ACC112 (cell line): ENCODE data around the gene RPL4.
A peak's percentile ranks its signal among the peaks of the same experiment; 100 is the strongest.

Source experiments
- H2AFZ ChIP-seq: fragments of 200-600 bp; sonication (generic); one replicate; pipeline ENCODE4 v1.6.0; 2017; ENCODE audit warnings: antibody characterized with exemption, low read length; ENCODE audit not compliant: unreplicated experiment
- H3K27ac ChIP-seq: fragments of 200-600 bp; sonication (generic); 2 replicates; pipeline ENCODE4 v1.5.1; 2014; ENCODE audit warnings: low read depth, mild to moderate bottlenecking, antibody characterized with exemption, low read length, moderate library complexity
- H3K27me3 ChIP-seq: fragments of 200-600 bp; sonication (generic); 2 replicates; pipeline ENCODE4 v1.6.1; 2014; ENCODE audit warnings: mild to moderate bottlenecking, antibody characterized with exemption, low read length, moderate library complexity, mixed read lengths; ENCODE audit not compliant: insufficient read depth
- H3K36me3 ChIP-seq: fragments of 200-600 bp; sonication (generic); 2 replicates; pipeline ENCODE4 v1.6.1; 2016; ENCODE audit warnings: mild to moderate bottlenecking, antibody characterized with exemption, low read length, moderate library complexity, mixed read lengths; ENCODE audit not compliant: insufficient read depth
- H3K4me1 ChIP-seq: fragments of 200-600 bp; sonication (generic); one replicate; pipeline ENCODE4 v1.6.1; 2016; ENCODE audit warnings: low read length, mixed read lengths; ENCODE audit not compliant: insufficient read depth, unreplicated experiment, control insufficient read depth
- H3K4me3 ChIP-seq: fragments of 200-600 bp; sonication (generic); 2 replicates; pipeline ENCODE4 v1.5.1; 2014; ENCODE audit warnings: mild to moderate bottlenecking, low read depth, low read length
- H3K79me2 ChIP-seq: fragments of 200-600 bp; sonication (generic); one replicate; pipeline ENCODE4 v1.6.0; 2016; ENCODE audit warnings: low read length; ENCODE audit not compliant: control insufficient read depth, unreplicated experiment, insufficient read depth

The RPL4 gene

DNA sequence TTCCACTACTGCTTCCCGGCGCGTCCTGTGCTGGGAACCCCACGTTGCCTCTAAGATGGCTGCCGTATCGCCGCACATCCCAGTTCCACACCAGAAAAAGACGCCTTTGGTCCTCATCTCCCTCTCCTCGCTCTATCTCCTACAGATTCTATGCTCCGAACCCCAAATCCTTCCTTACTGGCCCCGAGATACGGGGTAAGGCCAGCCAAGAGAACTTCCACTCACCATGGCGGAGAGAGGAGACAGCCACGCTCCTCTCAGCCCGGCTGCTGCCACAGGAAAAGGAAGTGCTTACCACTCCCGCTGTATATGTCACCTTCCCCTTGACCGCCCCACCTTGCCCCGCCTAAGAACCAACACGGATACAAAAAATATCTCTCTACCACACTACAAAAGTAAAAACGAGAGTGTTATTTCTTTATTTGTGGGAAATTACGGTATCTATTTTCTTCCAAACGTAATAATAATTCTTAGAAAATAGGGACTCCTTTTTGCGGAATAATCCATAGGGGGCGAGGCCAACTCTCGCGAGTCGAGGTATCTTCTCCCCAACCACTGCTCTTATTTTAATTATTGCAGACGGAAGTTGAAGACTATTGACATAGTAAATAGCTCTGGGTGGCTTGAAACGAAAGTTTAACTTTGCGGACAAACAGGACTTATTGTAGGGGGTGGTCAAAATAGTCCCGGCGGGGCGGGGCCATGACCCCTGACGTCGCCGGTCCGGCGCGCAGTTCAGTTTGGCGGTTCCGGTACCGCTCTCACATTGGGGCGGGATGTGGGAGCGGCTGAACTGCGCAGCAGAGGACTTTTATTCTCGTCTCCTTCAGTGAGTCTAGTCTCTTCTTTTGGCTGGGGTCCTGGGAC lies at the start of gene RPL4, which contains the start of gene ZWILCH:
Gene RPL4, minus strand, starts transcription at position 293 of the 867 bp plus-strand sequence. Its CDS starts 65 bp downstream, at position 228.
Gene ZWILCH, plus strand, starts transcription at position 764 of the 867 bp plus-strand sequence. Its CDS starts 13 bp downstream, at position 777.
- H3K4me3 ChIP-seq, result peak within 1 kb of the TSS; percentile 97
- H3K4me1 ChIP-seq, result peaks cover 29% of the 10 kb centered on the region
- H3K36me3 ChIP-seq, result peaks cover 41% of the 10 kb centered on the region
- H3K79me2 ChIP-seq, result peaks cover 86% of the 10 kb centered on the region
- peak within 1 kb of the TSS; percentile 84 for H2AFZ ChIP-seq
- peak within 1 kb of the TSS; percentile 95 for H3K27ac ChIP-seq
- no peaks in the 10 kb centered on the region for H3K27me3 ChIP-seq

DNA sequence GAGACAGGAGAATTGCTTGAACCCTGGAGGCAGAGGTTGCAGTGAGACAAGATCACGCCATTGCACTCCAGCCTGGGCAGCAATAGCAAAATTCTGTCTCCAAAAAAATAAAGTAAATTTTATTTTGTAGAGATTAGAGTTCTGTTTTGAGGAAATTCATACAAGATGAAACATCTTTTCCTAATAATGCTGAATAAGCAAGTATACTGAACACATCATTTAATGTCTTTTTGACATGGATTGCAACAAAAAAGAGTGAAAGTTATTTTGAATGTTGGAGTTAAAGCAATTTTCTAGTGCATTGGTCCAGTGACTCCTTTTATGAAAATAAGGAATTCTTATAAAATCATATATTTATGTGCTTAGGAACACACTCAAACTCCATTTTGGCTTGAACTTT lies 40.6 kb upstream of the RPL4 start:
- no peak overlapping the region for H3K27ac ChIP-seq
- no peak overlapping the region for H3K4me3 ChIP-seq
- peaks cover 18% of the 10 kb centered on the region for H3K36me3 ChIP-seq
- H3K27me3 ChIP-seq, result no peaks in the 10 kb centered on the region
- no peaks in the 10 kb centered on the region for H3K4me1 ChIP-seq
- H3K79me2 ChIP-seq, result no peaks in the 10 kb centered on the region
- H2AFZ ChIP-seq, result no peak overlapping the region

DNA sequence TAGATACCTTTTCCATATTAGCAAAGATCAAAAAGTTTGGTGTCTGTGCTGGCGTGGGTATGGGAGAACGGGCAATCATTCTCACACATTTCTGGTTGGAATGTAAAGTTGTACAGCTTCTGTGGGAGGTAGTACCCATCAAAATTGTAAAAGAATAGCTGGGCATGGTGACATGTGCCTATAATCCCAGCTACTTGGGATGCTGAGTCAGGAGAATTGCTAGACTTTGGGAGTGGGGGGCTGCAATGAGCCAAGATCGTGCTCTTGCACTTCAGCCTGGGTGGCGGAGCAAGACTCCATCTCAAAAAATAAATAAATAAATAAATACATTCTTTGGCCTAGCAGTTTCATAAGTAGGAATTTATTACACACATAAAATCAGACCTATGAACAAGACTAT lies 38.2 kb upstream of the RPL4 start:
- peaks cover 25% of the 10 kb centered on the region for H3K36me3 ChIP-seq

DNA sequence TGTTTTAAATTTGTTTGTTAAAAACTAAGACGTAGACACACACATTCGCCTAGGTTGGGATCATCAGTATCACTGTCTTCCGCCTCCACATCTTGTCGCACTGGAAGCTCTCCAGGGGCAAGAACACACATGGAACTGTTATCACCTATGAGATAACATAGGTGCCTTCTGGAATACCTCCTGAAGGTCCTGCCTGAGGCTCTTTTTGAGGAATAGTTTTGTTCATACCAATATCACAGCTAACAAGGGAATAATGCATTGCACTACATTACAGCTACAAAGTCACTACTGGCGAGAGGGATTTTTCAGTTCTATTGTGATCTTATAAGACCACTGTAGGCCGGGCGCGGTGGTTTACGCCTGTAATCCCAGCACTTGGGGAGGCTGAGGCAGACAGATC lies 30.4 kb upstream of the RPL4 start:
- Histone ChIP-seq H3K4me3 (no peak overlapping the region), H2AFZ (no peak overlapping the region), H3K4me1 (no peaks in the 10 kb centered on the region), H3K79me2 (no peaks in the 10 kb centered on the region), H3K27me3 (no peaks in the 10 kb centered on the region), H3K27ac (no peak overlapping the region), H3K36me3 (peaks cover 29% of the 10 kb centered on the region)

More for the DNA sequence above, 38.2 kb upstream of the RPL4 start:
- Histone ChIP-seq H3K4me1 (no peaks in the 10 kb centered on the region), H2AFZ (no peak overlapping the region), H3K27ac (no peak overlapping the region), H3K27me3 (no peaks in the 10 kb centered on the region), H3K4me3 (no peak overlapping the region), H3K79me2 (no peaks in the 10 kb centered on the region)

DNA sequence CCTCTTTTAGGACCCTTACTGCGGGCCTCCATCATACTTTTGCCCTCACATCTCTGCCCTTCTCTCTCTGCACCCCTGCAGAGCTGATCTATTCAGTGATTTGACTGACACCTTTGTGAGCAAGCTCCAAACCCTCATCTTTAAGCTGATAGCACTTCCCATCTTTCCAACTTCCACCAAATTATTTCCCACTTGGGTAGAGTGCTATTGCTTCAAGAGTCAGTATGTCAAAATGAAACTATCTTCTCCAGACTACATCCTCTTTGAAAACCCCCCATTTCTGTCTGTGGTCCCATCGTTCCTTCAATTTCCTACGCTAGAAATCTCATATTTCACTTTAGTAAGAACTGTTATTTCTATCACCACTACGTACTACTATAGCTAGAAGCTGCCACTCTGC lies 20.2 kb upstream of the RPL4 start:
- Histone ChIP-seq H3K4me1 (peaks cover 3% of the 10 kb centered on the region), H2AFZ (no peak overlapping the region), H3K27me3 (no peaks in the 10 kb centered on the region), H3K4me3 (no peak overlapping the region), H3K79me2 (peaks cover 3% of the 10 kb centered on the region), H3K36me3 (peaks cover 22% of the 10 kb centered on the region), H3K27ac (no peak overlapping the region)

DNA sequence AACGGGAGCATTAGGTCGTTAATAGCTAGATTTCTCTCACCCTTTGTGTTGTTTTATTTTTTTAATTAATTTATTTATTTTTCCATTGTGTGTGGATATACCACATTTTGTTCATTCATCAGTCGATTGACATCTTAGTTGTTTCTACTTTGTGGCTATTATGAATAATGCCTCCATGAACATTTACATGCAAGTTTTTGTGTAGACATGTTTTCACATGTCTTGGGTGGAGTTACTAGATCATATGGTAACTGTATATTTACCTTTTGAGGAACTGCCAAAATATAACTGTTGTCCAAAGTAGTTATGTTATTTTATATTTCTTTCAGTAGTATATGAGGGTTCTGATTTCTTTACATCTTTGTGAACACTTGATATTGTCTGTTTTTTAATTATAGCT lies 19.3 kb upstream of the RPL4 start:
- no peaks in the 10 kb centered on the region for H3K27me3 ChIP-seq
- no peak overlapping the region for H2AFZ ChIP-seq
- peaks cover 16% of the 10 kb centered on the region for H3K36me3 ChIP-seq
- peaks cover 3% of the 10 kb centered on the region for H3K79me2 ChIP-seq
- no peak overlapping the region for H3K27ac ChIP-seq
- H3K4me3 ChIP-seq, result no peak overlapping the region
- no peaks in the 10 kb centered on the region for H3K4me1 ChIP-seq

DNA sequence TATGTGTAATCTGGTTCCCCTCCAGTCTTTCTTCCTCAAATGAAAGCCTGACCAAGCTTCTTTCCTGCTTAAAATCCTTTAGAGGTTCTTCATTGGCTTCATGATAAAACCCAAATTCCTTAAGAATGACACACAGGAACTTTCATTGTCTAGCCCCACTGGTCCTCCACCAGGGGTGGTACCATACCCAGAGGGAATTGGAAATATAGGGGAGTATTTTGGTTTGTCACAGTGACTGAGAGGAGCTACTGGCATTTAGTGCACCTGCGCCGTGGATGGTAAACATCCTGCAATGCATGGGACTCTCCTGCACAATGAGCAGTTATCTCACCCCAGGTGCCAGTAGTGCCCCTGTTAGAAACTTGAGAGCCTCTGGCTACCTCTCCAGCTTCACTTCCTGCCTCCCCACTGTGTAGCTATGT lies 11.3 kb upstream of the RPL4 start:
- Histone ChIP-seq H3K36me3 (peaks cover 27% of the 10 kb centered on the region), H3K27me3 (no peaks in the 10 kb centered on the region), H2AFZ (no peak overlapping the region), H3K79me2 (peaks cover 5% of the 10 kb centered on the region), H3K4me1 (peaks cover 21% of the 10 kb centered on the region), H3K4me3 (no peak overlapping the region), H3K27ac (peak overlapping the region; percentile 51)

DNA sequence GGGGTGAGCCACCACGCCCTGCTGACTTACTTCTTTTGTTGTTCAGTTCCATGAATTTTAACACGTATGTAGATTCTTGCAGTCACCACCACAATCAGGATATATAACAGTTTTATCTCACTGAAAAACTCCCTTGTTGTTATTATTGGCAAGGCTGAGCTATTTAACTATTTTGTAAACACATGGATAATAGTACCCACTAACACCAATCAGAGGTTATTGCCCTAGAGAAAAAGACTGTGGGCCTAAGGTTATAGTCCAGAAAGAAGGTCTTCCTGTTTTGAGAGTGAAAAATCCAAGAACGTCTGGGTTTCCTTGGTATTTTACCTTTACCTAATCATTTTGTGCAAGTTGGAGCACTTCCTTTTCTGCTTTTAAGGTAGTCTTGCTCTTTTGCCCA lies 9.9 kb upstream of the RPL4 start:
- Histone ChIP-seq H3K79me2 (peaks cover 11% of the 10 kb centered on the region), H3K27me3 (no peaks in the 10 kb centered on the region), H3K4me1 (peaks cover 21% of the 10 kb centered on the region), H3K27ac (no peak overlapping the region), H2AFZ (no peak overlapping the region), H3K36me3 (peaks cover 26% of the 10 kb centered on the region), H3K4me3 (no peak overlapping the region)

DNA sequence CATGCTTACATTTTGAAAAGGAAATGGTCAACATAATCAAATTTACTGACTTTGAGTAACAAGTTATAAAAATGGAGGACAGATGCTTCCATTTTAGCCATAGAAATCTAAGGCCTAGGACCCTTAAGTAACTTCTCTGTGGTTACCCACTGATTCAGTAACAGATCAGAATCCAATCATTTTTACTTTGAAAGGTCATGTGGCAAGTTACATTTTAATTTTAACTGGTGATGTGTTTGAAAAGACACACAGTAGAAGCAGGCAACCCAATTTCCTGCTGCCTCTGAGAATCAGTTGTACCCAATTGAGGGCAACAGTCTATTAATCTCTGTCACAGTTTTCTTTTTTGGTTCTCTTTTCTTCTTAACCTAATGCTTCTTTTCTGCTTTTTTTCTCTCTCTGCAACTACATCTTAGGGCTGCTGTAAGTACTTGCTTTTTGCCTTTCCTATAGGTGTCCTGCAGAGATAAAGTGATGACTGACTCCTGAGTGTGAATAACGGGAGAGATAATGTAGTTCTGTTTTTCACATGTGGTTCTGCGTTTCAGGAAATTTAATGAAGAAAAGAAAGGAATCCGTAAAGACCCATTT lies 3.7 kb upstream of the RPL4 start:
- peaks cover 12% of the 10 kb centered on the region for H3K4me1 ChIP-seq
- no peak overlapping the region for H3K4me3 ChIP-seq
- H3K27ac ChIP-seq, result no peak overlapping the region
- H2AFZ ChIP-seq, result no peak overlapping the region
- peaks cover 10% of the 10 kb centered on the region; the same call in 1 of the 2 replicates for H3K36me3 ChIP-seq
- H3K27me3 ChIP-seq, result no peaks in the 10 kb centered on the region
- peaks cover 67% of the 10 kb centered on the region for H3K79me2 ChIP-seq

DNA sequence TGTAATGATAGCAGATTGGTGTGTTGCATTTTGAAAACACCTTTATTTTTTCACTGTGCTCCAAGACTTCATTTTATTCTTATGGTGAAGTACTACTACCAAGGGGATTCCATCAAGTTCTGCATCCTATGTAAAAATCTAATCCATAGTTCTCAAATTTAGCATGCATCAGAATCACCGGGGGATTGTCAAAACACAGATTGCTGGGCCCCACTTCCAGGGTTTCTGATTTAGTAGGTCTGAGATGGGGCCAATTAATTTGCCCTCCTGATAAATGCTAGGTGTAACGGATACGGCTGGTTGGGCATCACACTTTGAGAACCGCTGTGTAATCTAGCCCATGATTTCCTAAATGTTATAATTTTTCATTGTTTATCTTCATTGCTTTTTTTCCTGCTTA lies 1.2 kb upstream of the RPL4 start:
- Histone ChIP-seq H3K79me2 (peaks cover 88% of the 10 kb centered on the region), H3K4me3 (peak overlapping the region; percentile 97), H3K36me3 (peaks cover 33% of the 10 kb centered on the region), H3K4me1 (peaks cover 29% of the 10 kb centered on the region), H3K27ac (peak overlapping the region; percentile 95), H2AFZ (peak overlapping the region; percentile 84), H3K27me3 (no peaks in the 10 kb centered on the region)

DNA sequence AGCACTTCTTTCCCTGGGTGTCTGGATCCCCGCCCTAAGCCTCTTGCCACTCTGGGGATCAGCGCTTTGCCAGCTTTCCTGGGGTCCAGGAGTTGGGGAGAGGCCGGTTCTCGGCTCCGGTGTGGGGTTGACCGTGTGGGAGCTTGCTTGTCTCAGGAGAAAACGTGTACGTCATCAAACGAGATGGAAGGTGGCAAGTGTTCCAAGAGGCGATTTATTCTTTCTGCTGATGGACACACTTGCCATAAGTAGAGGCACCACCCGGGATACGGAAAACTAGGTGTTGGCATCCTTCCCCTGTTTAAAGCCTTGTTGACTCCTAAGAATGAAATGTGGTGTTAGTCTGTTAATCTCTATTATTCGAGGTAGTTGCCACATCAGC lies 766 bp upstream of the RPL4 start:
- Histone ChIP-seq H3K27ac (peak overlapping the region; percentile 95), H3K4me3 (peak overlapping the region; percentile 97), H3K4me1 (peaks cover 29% of the 10 kb centered on the region), H3K79me2 (peaks cover 88% of the 10 kb centered on the region), H3K36me3 (peaks cover 36% of the 10 kb centered on the region), H2AFZ (peak overlapping the region; percentile 84), H3K27me3 (no peaks in the 10 kb centered on the region)
